Astrocyte of the spinal cord (primary cell): ENCODE data around the gene MADD.

Source experiments
- DNase-seq: peaks from one replicate; pipeline ENCODE4 v3.0.0; 2011; ENCODE audit warnings: low read depth, low spot score
- H3K4me3 ChIP-seq: 2 replicates; pipeline ENCODE4 v1.5.1; 2011; ENCODE audit warnings: low read depth, mild to moderate bottlenecking, low read length, moderate library complexity
- CTCF ChIP-seq: IDR thresholded peaks from 2 replicates; pipeline ENCODE4 v1.5.1; 2012; ENCODE audit warnings: low read depth, mild to moderate bottlenecking, low read length, inconsistent platforms
- in situ Hi-C: cut with HindIII; loops from 2 replicates; pipeline ENCODE4 v1.10.0; 2017; ENCODE audit warnings: low sequenced_read_pairs

The MADD gene

DNA sequence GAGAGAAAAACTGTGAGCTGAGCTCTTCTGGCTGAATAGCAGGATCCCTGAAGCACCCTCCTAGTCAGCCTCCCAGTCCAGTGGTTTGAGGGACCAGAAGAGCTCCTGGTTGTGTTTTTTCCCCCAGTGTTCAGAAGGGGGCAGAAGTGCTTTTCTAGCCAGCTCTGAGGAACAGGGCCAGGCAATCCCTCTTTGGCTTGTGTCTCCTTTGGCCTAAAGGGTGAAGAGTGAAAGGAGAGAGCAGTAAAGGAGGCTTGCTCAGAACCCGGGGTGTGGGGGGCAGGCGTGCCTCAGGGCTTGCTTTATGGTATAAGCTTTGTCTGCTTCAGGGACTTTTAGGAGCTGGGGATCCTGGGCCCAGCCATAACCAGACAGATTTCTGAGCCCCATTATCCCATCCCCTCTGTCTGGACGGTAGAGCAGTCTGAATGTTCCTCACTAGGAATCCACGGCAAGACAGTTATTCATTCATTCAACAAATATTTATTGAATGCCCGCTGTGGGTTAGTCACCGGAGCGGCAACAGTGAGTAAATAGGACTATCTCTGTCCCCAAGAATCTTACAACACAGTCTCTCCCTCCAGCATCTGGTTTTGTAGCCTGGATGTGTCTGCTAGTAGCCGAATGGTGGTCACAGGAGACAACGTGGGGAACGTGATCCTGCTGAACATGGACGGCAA, 35.8 kb upstream of the MADD start:
- in situ Hi-C loops = no loop called here
- H3K4me3 ChIP-seq = no peak overlapping the region
- peak; percentile 62 for TF ChIP-seq CTCF
- DNase-seq = peak; percentile 68

DNA sequence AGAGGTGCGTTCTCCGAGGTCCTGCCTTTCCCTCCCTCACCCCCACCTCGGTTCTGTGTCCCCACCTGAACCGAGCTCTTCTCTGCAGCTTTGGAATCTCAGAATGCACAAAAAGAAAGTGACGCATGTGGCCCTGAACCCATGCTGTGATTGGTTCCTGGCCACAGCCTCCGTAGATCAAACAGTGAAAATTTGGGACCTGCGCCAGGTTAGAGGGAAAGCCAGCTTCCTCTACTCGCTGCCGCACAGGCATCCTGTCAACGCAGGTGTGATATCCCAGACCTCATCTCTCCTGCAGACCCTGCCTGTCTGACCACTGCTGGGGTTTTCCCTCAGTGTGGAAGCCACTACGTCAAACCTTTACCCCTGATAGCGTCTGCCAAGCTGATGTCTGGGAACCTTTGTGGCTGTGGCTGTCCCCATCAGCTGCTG, 35.2 kb upstream of the MADD start:
- DNase-seq = peak; percentile 54
- no peak overlapping the region for H3K4me3 ChIP-seq
- in situ Hi-C loops = no loop called here
- no peak for TF ChIP-seq CTCF

GRCh38 chr11:47235163-47235562, 34.8 kb upstream of the MADD start:
- in situ Hi-C loops = no loop called here
- no peak for TF ChIP-seq CTCF
- DNase-seq = no peak
- H3K4me3 ChIP-seq = no peak overlapping the region

GRCh38 chr11:47236482-47236881, 33.5 kb upstream of the MADD start:
- DNase-seq = peak; percentile 28
- in situ Hi-C loops = no loop called here
- TF ChIP-seq CTCF = no peak
- no peak overlapping the region for H3K4me3 ChIP-seq

DNA sequence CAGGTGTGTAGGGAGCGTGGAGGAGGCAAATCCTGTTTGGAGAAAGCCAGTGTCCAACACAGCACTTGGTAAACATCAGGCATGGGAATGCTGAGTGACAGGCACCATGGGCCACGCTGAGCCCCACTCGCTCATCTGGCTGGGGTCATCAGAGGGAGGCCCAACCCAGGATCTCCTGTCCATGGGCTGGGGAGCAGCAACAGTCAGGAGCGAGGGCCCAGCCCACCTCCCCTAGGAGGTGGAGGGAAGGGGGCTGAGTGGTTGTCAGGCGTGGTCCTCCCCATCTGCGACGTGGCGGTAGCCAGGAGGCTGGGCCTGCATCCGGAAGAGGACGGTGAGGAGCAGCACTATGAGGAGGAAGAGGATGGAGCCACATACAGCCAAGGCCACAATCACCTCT, 30.1 kb upstream of the MADD start:
- no peak overlapping the region for H3K4me3 ChIP-seq
- TF ChIP-seq CTCF = no peak
- no peak for DNase-seq
- in situ Hi-C loops = no loop called here

GRCh38 chr11:47241841-47242301, 28.1 kb upstream of the MADD start:
- in situ Hi-C loops = no loop called here
- no peak for DNase-seq
- TF ChIP-seq CTCF = no peak
- no peak overlapping the region for H3K4me3 ChIP-seq
